ENCODE data around the gene CLSTN2. TPM values are rescaled to one million over a fixed set of nuclear protein-coding genes. Genes with fewer than 3 reads are reported as not detected.

Gene CLSTN2
- total RNA-seq, 4 donors from 2014 or later: 3.7 to 9.5 (median 7.4) TPM

DNA sequence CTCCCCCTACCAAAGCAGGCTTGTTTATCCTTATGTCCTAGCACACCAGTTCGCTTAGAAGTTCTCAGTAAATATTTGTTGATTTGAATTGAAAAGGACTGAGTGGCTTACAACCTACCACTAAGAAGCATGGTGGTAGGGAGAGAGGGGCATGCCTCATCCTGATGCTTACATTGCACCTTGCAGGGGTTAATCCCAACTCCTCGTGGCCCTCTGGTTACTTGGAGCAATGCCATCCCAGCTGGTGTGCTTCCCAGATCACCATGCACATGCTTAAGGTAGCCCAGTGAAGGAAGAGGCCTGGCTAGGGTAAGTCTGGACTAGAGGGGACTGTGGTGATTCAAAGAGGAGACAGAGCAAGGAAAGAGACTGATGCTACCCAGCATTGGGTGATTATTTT lies 253.3 kb downstream of the CLSTN2 start:
- intact Hi-C loops (cut with DNase I): no loop called here
- peaks cover 21 to 37% (median 24%) of the 10 kb centered on the region in 4 donors for H3K4me1 ChIP-seq
- H3K27me3 ChIP-seq: no peaks in the 10 kb centered on the region
- whole genome bisulfite sequencing: 48% methylated on average over 2 of the region's 2 CpGs
- DNase-seq (ENCODE audit: extremely low spot score): peak; percentile 55
- H3K36me3 ChIP-seq: no peaks in the 10 kb centered on the region
- H3K4me3 ChIP-seq: no peak overlapping the region
- H3K9me3 ChIP-seq: no peaks in the 10 kb centered on the region
- H3K27ac ChIP-seq (replicated peaks in 1 of 4): no peak overlapping the region
- no peak for TF ChIP-seq POLR2AphosphoS5 (IDR thresholded peaks at IDR 0.05)
- TF ChIP-seq POLR2A (IDR thresholded peaks at IDR 0.05; ENCODE audit: low read depth): no peak
- TF ChIP-seq, protein P1, sequence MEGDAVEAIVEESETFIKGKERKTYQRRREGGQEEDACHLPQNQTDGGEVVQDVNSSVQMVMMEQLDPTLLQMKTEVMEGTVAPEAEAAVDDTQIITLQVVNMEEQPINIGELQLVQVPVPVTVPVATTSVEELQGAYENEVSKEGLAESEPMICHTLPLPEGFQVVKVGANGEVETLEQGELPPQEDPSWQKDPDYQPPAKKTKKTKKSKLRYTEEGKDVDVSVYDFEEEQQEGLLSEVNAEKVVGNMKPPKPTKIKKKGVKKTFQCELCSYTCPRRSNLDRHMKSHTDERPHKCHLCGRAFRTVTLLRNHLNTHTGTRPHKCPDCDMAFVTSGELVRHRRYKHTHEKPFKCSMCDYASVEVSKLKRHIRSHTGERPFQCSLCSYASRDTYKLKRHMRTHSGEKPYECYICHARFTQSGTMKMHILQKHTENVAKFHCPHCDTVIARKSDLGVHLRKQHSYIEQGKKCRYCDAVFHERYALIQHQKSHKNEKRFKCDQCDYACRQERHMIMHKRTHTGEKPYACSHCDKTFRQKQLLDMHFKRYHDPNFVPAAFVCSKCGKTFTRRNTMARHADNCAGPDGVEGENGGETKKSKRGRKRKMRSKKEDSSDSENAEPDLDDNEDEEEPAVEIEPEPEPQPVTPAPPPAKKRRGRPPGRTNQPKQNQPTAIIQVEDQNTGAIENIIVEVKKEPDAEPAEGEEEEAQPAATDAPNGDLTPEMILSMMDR (IDR thresholded peaks at IDR 0.05): no peak
- no peak for TF ChIP-seq EP300 (IDR thresholded peaks at IDR 0.05)

DNA sequence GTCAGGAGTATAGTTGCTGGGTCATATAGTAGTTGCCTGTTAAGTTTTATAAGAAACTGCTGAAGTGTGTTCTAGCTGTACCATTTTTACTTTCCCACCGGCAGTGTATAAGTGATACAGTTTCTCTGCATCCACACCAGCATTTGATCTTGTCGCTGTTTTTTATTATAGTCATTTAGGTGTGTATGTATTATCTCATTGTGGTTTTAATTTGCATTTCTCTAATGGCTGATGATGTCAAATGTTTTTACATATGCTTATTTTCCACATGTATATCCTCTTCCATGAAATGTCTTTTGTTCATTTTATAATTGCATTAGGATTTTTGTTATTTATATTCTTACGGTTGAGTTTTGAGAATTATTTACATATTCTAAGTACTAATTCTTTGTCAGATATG lies 254.3 kb downstream of the CLSTN2 start:
- Histone ChIP-seq H3K27ac (replicated peaks in 1 of 4) (no peak overlapping the region), H3K9me3 (peaks cover 0 to 6% (median 0%) of the 10 kb centered on the region in 4 donors), H3K4me3 (no peak overlapping the region), H3K36me3 (no peaks in the 10 kb centered on the region), H3K27me3 (no peaks in the 10 kb centered on the region), H3K4me1 (peaks cover 21 to 31% (median 24%) of the 10 kb centered on the region in 4 donors)
- DNase-seq (ENCODE audit: extremely low spot score): no peak
- 92% methylated on average over 3 of the region's 3 CpGs for WGBS
- TF ChIP-seq, protein P1 (IDR thresholded peaks at IDR 0.05): no peak
- TF ChIP-seq POLR2AphosphoS5 (IDR thresholded peaks at IDR 0.05): no peak
- TF ChIP-seq EP300 (IDR thresholded peaks at IDR 0.05): no peak
- no peak for TF ChIP-seq POLR2A (IDR thresholded peaks at IDR 0.05; ENCODE audit: low read depth)
- intact Hi-C loops (cut with DNase I): no loop called here

DNA sequence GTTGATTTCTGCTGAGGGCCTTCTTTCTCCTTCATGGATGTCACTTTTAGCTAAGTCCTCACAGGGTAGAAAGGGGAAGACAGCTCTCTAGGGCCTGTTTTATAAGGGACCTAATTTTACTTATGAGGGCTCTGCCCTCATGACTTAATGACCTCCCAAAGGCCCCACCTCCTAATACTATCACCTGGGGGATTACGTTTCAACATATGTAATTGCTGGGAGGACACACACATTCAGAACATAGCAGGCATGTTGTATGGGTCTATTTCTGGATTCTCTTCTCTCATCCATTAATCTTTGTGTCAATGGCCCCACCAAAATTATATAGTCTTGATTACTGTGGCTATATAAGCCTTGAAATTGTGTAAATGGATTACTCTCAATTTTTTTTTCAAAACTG lies 255.0 kb downstream of the CLSTN2 start:
- no peak overlapping the region for H3K27ac ChIP-seq (replicated peaks in 1 of 4)
- 83% methylated on average over 1 of the region's 1 CpG for WGBS
- peaks cover 21 to 31% (median 24%) of the 10 kb centered on the region in 4 donors for H3K4me1 ChIP-seq
- intact Hi-C loops (cut with DNase I): no loop called here
- DNase-seq (ENCODE audit: extremely low spot score): peak; percentile 53
- peaks cover 0 to 6% (median 0%) of the 10 kb centered on the region in 4 donors for H3K9me3 ChIP-seq
- no peaks in the 10 kb centered on the region for H3K36me3 ChIP-seq
- TF ChIP-seq POLR2AphosphoS5 (IDR thresholded peaks at IDR 0.05) (no peak), POLR2A (IDR thresholded peaks at IDR 0.05; ENCODE audit: low read depth) (no peak), EP300 (IDR thresholded peaks at IDR 0.05) (no peak)
- TF ChIP-seq, protein P1 (IDR thresholded peaks at IDR 0.05): no peak
- H3K27me3 ChIP-seq: no peaks in the 10 kb centered on the region
- no peak overlapping the region for H3K4me3 ChIP-seq

DNA sequence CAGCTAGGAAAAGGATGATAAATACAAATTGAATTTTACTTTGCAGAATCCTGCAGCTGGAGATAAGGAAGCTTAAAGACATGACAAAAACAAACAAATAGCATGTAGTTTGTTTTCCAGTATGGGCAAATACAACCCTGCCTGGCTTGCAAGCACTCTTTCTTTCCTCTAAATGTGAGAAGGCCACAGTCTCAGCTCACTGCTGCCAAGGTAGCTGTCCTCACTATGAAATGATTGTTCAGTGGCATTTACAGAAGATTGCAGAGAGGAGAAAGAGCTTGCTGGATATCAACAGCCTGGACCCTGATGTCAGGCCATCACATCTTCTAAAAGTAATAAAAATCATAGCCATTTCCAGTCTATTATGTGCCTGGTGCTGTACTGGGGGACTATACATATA lies 262.0 kb downstream of the CLSTN2 start:
- intact Hi-C loops (cut with DNase I): no loop called here
- Histone ChIP-seq H3K27ac (replicated peaks in 1 of 4) (no peak overlapping the region), H3K4me1 (no peaks in the 10 kb centered on the region), H3K27me3 (no peaks in the 10 kb centered on the region), H3K9me3 (peaks cover 0 to 6% (median 0%) of the 10 kb centered on the region in 4 donors), H3K36me3 (no peaks in the 10 kb centered on the region), H3K4me3 (no peak overlapping the region)
- TF ChIP-seq POLR2AphosphoS5 (IDR thresholded peaks at IDR 0.05) (no peak), POLR2A (IDR thresholded peaks at IDR 0.05; ENCODE audit: low read depth) (no peak)
- TF ChIP-seq, protein P1 (IDR thresholded peaks at IDR 0.05): no peak
- DNase-seq (ENCODE audit: extremely low spot score): peak; percentile 47

DNA sequence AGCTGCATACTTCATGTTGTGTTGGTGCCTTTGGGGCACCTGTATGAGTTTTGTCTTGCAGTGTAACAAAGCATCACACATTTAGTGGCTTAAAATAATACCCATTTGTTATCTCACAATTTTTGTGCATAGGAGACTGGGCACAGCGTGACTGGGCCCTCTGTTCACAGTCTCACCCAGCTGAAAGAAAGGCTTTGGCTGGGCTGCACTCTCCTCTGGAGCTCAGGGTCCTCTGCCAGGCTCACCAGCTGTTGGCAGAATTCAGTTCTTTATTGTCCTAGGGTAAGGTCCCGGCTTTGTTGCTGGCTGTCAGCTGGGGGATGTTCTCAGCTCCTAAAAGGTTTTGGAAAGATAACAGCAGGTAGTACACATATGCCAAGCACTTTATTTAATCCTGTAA lies 263.3 kb downstream of the CLSTN2 start:
- Histone ChIP-seq H3K4me1 (no peaks in the 10 kb centered on the region), H3K36me3 (no peaks in the 10 kb centered on the region), H3K9me3 (peaks cover 0 to 6% (median 0%) of the 10 kb centered on the region in 4 donors), H3K27me3 (no peaks in the 10 kb centered on the region), H3K27ac (replicated peaks in 1 of 4) (no peak overlapping the region), H3K4me3 (no peak overlapping the region)
- 86% methylated on average over 2 of the region's 2 CpGs for WGBS
- no peak for TF ChIP-seq EP300 (IDR thresholded peaks at IDR 0.05)
- no peak for TF ChIP-seq POLR2A (IDR thresholded peaks at IDR 0.05; ENCODE audit: low read depth)
- TF ChIP-seq, protein P1 (IDR thresholded peaks at IDR 0.05): no peak
- TF ChIP-seq POLR2AphosphoS5 (IDR thresholded peaks at IDR 0.05): no peak
- peak; percentile 74 for DNase-seq (ENCODE audit: extremely low spot score)
- intact Hi-C loops (cut with DNase I): no loop called here

All from esophagus muscularis mucosa (tissue), 4 donors.